SW480 (cell line): ENCODE results near the gene ACAP3.
A peak's percentile ranks its signal among the peaks of the same experiment; 100 is the strongest.

Experiments used
- DNase-seq: peaks from one replicate; pipeline ENCODE4 v3.0.0-alpha.2; 2016; ENCODE audit warnings: low spot score

The ACAP3 gene

GRCh38 chr1:1345384-1345783, 37.7 kb upstream of the ACAP3 start:
- DNase-seq = no peak

GRCh38 chr1:1344655-1345361, 37.1 kb upstream of the ACAP3 start:
- DNase-seq = peak; percentile 86

GRCh38 chr1:1343811-1344421, 36.2 kb upstream of the ACAP3 start:
- DNase-seq = no peak

GRCh38 chr1:1342584-1343115, 34.9 kb upstream of the ACAP3 start:
- no peak for DNase-seq

GRCh38 chr1:1342061-1342562, 34.4 kb upstream of the ACAP3 start:
- DNase-seq = no peak

- no peak for DNase-seq
Observed at GRCh38 chr1:1341549-1342021, 33.9 kb upstream of the ACAP3 start.

- DNase-seq = no peak
Observed at GRCh38 chr1:1340791-1341548, 33.2 kb upstream of the ACAP3 start.

GRCh38 chr1:1340185-1340584, 32.5 kb upstream of the ACAP3 start:
- DNase-seq = no peak

- no peak for DNase-seq
Observed at GRCh38 chr1:1338278-1338677, 30.5 kb upstream of the ACAP3 start.

- no peak for DNase-seq
Observed at GRCh38 chr1:1337793-1338147, 30.0 kb upstream of the ACAP3 start.

- DNase-seq = no peak
Observed at GRCh38 chr1:1336931-1337792, 29.4 kb upstream of the ACAP3 start.

GRCh38 chr1:1336446-1336845, 28.7 kb upstream of the ACAP3 start:
- DNase-seq = no peak

- DNase-seq = no peak
Observed at GRCh38 chr1:1335792-1336248, 28.1 kb upstream of the ACAP3 start.

GRCh38 chr1:1335283-1335682, 27.6 kb upstream of the ACAP3 start:
- no peak for DNase-seq

GRCh38 chr1:1334835-1335234, 27.1 kb upstream of the ACAP3 start:
- DNase-seq = no peak

GRCh38 chr1:1333551-1334241, 26.0 kb upstream of the ACAP3 start:
- DNase-seq = no peak

GRCh38 chr1:1332774-1333480, 25.2 kb upstream of the ACAP3 start:
- DNase-seq = peak; percentile 90

GRCh38 chr1:1332031-1332755, 24.5 kb upstream of the ACAP3 start:
- DNase-seq = no peak

GRCh38 chr1:1331068-1331965, 23.6 kb upstream of the ACAP3 start, which contains the start of gene TAS1R3:
Gene TAS1R3 (plus strand): TSS chr1:1331280. CDS start chr1:1331346, 66 bp downstream.
- peak; percentile 72 for DNase-seq
